ENCODE measurements around the gene WNT7A. TPM values are rescaled to one million over a fixed set of nuclear protein-coding genes. Genes with fewer than 3 reads are reported as not detected.

Gene WNT7A
- total RNA-seq, 2 donors from 2014 or later, result 0.13 TPM; not detected in 1

- peaks cover 7% of the 10 kb centered on the region for H3K4me1 ChIP-seq (ENCODE audit: control insufficient read depth, insufficient read depth, low read length)
- DNase-seq, result peak; percentile 35
- no peaks in the 10 kb centered on the region for H3K36me3 ChIP-seq (ENCODE audit: control insufficient read depth, insufficient read depth, low read length)
- no peak overlapping the region for H3K27ac ChIP-seq (ENCODE audit: low read depth, low read length)
- H3K9ac ChIP-seq (ENCODE audit: extremely low read depth, low read length, poor library complexity, severe bottlenecking), result no peak overlapping the region
- Mint-ChIP-seq H3K4me1 (peaks cover 11% of the 10 kb centered on the region), H3K36me3 (ENCODE audit: low read depth) (no peaks in the 10 kb centered on the region), H3K27ac (no peak overlapping the region), H3K4me3 (no peak overlapping the region), H3K9me3 (no peaks in the 10 kb centered on the region), H3K27me3 (ENCODE audit: insufficient read depth) (peaks cover 2% of the 10 kb centered on the region)
- no peaks in the 10 kb centered on the region for H3K27me3 ChIP-seq (ENCODE audit: control insufficient read depth, insufficient read depth, low read length, poor library complexity, severe bottlenecking)
- WGBS, 2 experiments (ENCODE audit: insufficient coverage in 1 of 2, insufficient read length in 1 of 2), result 93 to 100% methylated on average over 3 to 9 of the region's 9 CpGs
- no peak for TF ChIP-seq CTCF (conservative IDR thresholded peaks at IDR 0.05)
- no peak overlapping the region for H3K4me3 ChIP-seq (ENCODE audit: low read length)
- no peaks in the 10 kb centered on the region for H3K9me3 ChIP-seq (ENCODE audit: control insufficient read depth, low read length)
These were observed 108.4 kb downstream of the WNT7A start for GRCh38 chr3:13771496-13771895.

DNA sequence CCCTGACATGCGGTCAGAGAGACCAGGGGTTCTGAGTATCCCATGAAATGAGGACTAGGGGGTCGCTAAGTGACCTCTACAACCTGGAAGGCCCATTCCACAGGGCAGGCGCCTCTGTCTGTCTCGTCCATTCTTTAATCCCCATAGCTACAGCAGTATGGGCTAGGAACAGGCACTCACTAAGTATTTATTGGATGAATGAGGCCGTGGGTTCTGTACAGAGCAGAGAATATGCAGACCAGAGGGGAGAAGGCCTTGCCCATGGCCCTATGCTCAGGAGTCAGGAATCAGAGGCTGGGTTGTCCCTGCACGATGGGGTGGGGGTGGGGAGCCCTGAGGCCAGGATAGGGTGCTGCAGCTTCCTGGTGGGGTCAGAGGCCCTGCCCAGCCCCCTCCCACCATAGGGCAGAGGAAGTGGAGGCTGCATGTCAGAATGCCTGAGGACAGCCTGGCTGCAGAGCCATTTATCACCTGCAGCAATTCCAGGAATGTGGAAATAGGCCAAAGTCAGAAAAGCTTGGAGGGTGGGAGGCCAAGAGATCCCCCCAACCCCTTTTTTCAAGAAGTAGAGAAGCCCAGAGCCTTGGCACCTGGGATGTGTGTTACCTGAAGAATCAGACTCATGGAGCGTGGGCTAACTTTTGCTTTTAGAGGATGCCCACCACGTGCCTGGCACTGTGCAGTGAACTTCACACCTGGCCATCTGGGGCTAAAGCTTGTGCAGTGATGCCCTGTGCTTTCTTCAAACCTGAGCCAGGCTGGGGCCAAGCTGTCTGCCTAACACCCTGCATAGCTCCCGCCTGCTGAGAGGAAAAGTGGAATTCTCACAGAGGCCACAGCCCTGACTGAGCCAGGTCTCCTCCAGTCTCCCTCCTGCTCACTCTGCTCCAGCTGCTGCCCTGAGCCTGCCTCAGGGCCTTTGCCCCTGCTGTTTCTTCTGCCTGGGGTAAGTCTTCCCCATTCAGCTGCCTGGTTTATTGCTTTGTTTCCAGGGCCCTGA is 109.4 kb downstream of the WNT7A start:
- no peak overlapping the region for H3K4me3 Mint-ChIP-seq
- Histone ChIP-seq H3K27me3 (ENCODE audit: control insufficient read depth, insufficient read depth, low read length, poor library complexity, severe bottlenecking) (no peaks in the 10 kb centered on the region), H3K4me3 (ENCODE audit: low read length) (no peak overlapping the region), H3K36me3 (ENCODE audit: control insufficient read depth, insufficient read depth, low read length) (no peaks in the 10 kb centered on the region), H3K9ac (ENCODE audit: extremely low read depth, low read length, poor library complexity, severe bottlenecking) (no peak overlapping the region), H3K27ac (ENCODE audit: low read depth, low read length) (peak overlapping the region; percentile 8), H3K9me3 (ENCODE audit: control insufficient read depth, low read length) (no peaks in the 10 kb centered on the region), H3K4me1 (ENCODE audit: control insufficient read depth, insufficient read depth, low read length) (peaks cover 7% of the 10 kb centered on the region)
- H3K27me3 Mint-ChIP-seq (ENCODE audit: insufficient read depth), result peaks cover 2% of the 10 kb centered on the region
- peak overlapping the region; percentile 21 for H3K27ac Mint-ChIP-seq
- no peaks in the 10 kb centered on the region for H3K36me3 Mint-ChIP-seq (ENCODE audit: low read depth)
- WGBS, 2 experiments (ENCODE audit: insufficient coverage in 1 of 2, insufficient read length in 1 of 2), result 78 to 92% methylated on average over 6 to 9 of the region's 9 CpGs
- peaks cover 11% of the 10 kb centered on the region for H3K4me1 Mint-ChIP-seq
- TF ChIP-seq CTCF (conservative IDR thresholded peaks at IDR 0.05), result no peak
- DNase-seq, result peak; percentile 87
- H3K9me3 Mint-ChIP-seq, result no peaks in the 10 kb centered on the region

DNA sequence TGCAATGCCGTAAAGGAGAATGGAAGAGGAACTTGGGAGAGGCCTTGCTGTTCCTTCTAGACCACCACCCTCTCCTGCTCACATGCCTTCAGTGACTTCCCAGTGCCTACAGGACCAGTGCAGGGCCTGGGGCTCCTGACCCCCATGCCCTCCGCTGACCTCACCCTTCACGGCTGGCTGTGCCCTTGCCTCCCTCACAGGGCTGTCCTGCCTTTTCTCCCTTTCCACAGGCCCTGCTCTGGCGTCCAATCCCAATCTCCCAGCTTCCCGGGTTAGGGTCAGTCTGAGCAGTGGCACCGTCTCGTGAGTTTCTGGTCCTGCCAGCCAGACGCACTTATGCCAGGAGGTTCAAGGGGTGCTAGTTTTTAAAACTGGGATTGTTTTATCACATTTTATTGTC is 110.4 kb downstream of the WNT7A start:
- no peak for TF ChIP-seq CTCF (conservative IDR thresholded peaks at IDR 0.05)
- Histone ChIP-seq H3K9ac (ENCODE audit: extremely low read depth, low read length, poor library complexity, severe bottlenecking) (no peak overlapping the region), H3K9me3 (ENCODE audit: control insufficient read depth, low read length) (no peaks in the 10 kb centered on the region), H3K36me3 (ENCODE audit: control insufficient read depth, insufficient read depth, low read length) (no peaks in the 10 kb centered on the region), H3K27ac (ENCODE audit: low read depth, low read length) (no peak overlapping the region), H3K4me3 (ENCODE audit: low read length) (no peak overlapping the region), H3K27me3 (ENCODE audit: control insufficient read depth, insufficient read depth, low read length, poor library complexity, severe bottlenecking) (no peaks in the 10 kb centered on the region), H3K4me1 (ENCODE audit: control insufficient read depth, insufficient read depth, low read length) (peaks cover 7% of the 10 kb centered on the region)
- Mint-ChIP-seq H3K4me1 (peaks cover 11% of the 10 kb centered on the region), H3K36me3 (ENCODE audit: low read depth) (no peaks in the 10 kb centered on the region), H3K27ac (peak overlapping the region; percentile 52), H3K9me3 (no peaks in the 10 kb centered on the region), H3K27me3 (ENCODE audit: insufficient read depth) (no peaks in the 10 kb centered on the region), H3K4me3 (no peak overlapping the region)
- 90 to 95% methylated on average over 8 of the region's 8 CpGs for WGBS, 2 experiments (ENCODE audit: insufficient coverage in 1 of 2, insufficient read length in 1 of 2)
- peak; percentile 49 for DNase-seq
